Measurements from ENCODE around the gene FPR2. TPM values are rescaled to one million over a fixed set of nuclear protein-coding genes. Genes with fewer than 3 reads are reported as not detected.

The FPR2 gene
- total RNA-seq, 2 donors from 2014 or later: 0.30 to 3.9 TPM

GRCh38 chr19:51780270-51780669 lies 19.3 kb downstream of the FPR2 start:
- H3K36me3 ChIP-seq: no peaks in the 10 kb centered on the region
- no peak overlapping the region for H3K27ac ChIP-seq
- TF ChIP-seq CTCF (IDR thresholded peaks at IDR 0.05): no peak
- H3K4me3 ChIP-seq: no peak overlapping the region
- H3K27me3 ChIP-seq: no peaks in the 10 kb centered on the region
- H3K9me3 ChIP-seq: no peaks in the 10 kb centered on the region
- no peak for DNase-seq (ENCODE audit: low spot score)
- peaks cover 0 to 14% of the 10 kb centered on the region in 2 donors for H3K4me1 ChIP-seq

DNA sequence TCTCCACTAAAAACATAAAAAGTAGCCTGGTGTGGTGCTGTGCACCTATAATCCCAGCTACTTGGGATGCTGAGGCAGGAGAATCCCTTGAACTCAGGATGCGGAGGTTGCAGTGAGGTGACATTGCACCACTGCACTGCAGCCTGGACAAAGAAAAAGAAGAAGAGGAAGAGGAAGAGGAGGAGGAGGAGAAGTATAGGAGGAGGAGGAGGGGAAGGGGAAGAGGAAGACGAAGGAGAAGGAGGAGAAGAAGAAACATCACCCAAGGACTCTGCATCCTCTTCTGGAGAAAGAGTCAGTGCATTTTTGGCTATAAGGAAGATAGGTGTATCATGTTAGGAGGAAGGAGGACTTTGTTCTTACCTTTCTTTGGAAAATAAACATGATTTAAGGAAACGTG lies 21.0 kb downstream of the FPR2 start:
- H3K36me3 ChIP-seq: no peaks in the 10 kb centered on the region
- peaks cover 0 to 17% of the 10 kb centered on the region in 2 donors for H3K4me1 ChIP-seq
- no peak for TF ChIP-seq CTCF (IDR thresholded peaks at IDR 0.05)
- no peaks in the 10 kb centered on the region for H3K27me3 ChIP-seq
- no peak for DNase-seq (ENCODE audit: low spot score)
- no peaks in the 10 kb centered on the region for H3K9me3 ChIP-seq
- no peak overlapping the region for H3K4me3 ChIP-seq
- no peak overlapping the region for H3K27ac ChIP-seq

GRCh38 chr19:51783372-51783771 lies 22.4 kb downstream of the FPR2 start:
- no peaks in the 10 kb centered on the region for H3K27me3 ChIP-seq
- H3K4me1 ChIP-seq: peaks cover 0 to 8% of the 10 kb centered on the region in 2 donors
- DNase-seq (ENCODE audit: low spot score): no peak
- H3K27ac ChIP-seq: no peak overlapping the region
- no peaks in the 10 kb centered on the region for H3K9me3 ChIP-seq
- no peak overlapping the region for H3K4me3 ChIP-seq
- TF ChIP-seq CTCF (IDR thresholded peaks at IDR 0.05): peak in 1 of 2 donors; percentile 23
- H3K36me3 ChIP-seq: no peaks in the 10 kb centered on the region

- H3K4me1 ChIP-seq: peaks cover 0 to 8% of the 10 kb centered on the region in 2 donors
- no peak for DNase-seq (ENCODE audit: low spot score)
- H3K27ac ChIP-seq: peak overlapping the region; percentile 31 to 41
- H3K36me3 ChIP-seq: no peaks in the 10 kb centered on the region
- H3K4me3 ChIP-seq: no peak overlapping the region
- H3K9me3 ChIP-seq: no peaks in the 10 kb centered on the region
- H3K27me3 ChIP-seq: no peaks in the 10 kb centered on the region
- TF ChIP-seq CTCF (IDR thresholded peaks at IDR 0.05): no peak
These were observed 23.3 kb downstream of the FPR2 start for GRCh38 chr19:51784109-51784785.

- DNase-seq (ENCODE audit: low spot score): peak; percentile 90
- Histone ChIP-seq H3K27ac (peak overlapping the region; percentile 31 to 41), H3K4me1 (peaks cover 0 to 8% of the 10 kb centered on the region in 2 donors), H3K4me3 (no peak overlapping the region), H3K36me3 (no peaks in the 10 kb centered on the region), H3K27me3 (no peaks in the 10 kb centered on the region), H3K9me3 (no peaks in the 10 kb centered on the region)
- TF ChIP-seq CTCF (IDR thresholded peaks at IDR 0.05): no peak
These were observed 24.1 kb downstream of the FPR2 start for GRCh38 chr19:51784922-51785690.

Data from right atrium auricular region (tissue), 2 donors.